CD4-positive, alpha-beta T cell treated with Interleukin-15 for 1 hour (primary cell): ENCODE data around the gene IGIP.

ENCODE experiments used
- DNase-seq: peaks from one replicate; pipeline ENCODE4 v3.0.0-alpha.2; 2020

Gene IGIP

GRCh38 chr5:140125637-140126036, at the start of gene IGIP:
IGIP (plus strand) TSS chr5:140125937; CDS start chr5:140128477, 2,540 bp downstream.
- no peak for DNase-seq

- DNase-seq = no peak
Observed at GRCh38 chr5:140076142-140076541, 49.6 kb upstream of the IGIP start.

GRCh38 chr5:140076788-140077187, 48.9 kb upstream of the IGIP start:
- DNase-seq = no peak

- no peak for DNase-seq
Observed at GRCh38 chr5:140083120-140083519, 42.6 kb upstream of the IGIP start.

GRCh38 chr5:140083650-140084049, 42.1 kb upstream of the IGIP start:
- DNase-seq = no peak

- DNase-seq = no peak
Observed at GRCh38 chr5:140084541-140084940, 41.2 kb upstream of the IGIP start.

- no peak for DNase-seq
Observed at GRCh38 chr5:140090251-140090650, 35.5 kb upstream of the IGIP start.

GRCh38 chr5:140093179-140093578, 32.6 kb upstream of the IGIP start:
- DNase-seq = no peak

GRCh38 chr5:140093866-140094265, 31.9 kb upstream of the IGIP start:
- DNase-seq = no peak

GRCh38 chr5:140094889-140095288, 30.8 kb upstream of the IGIP start:
- DNase-seq = no peak

GRCh38 chr5:140101179-140101578, 24.6 kb upstream of the IGIP start:
- no peak for DNase-seq

GRCh38 chr5:140103154-140103553, 22.6 kb upstream of the IGIP start:
- no peak for DNase-seq

- no peak for DNase-seq
Observed at GRCh38 chr5:140104100-140104499, 21.6 kb upstream of the IGIP start.

- no peak for DNase-seq
Observed at GRCh38 chr5:140106101-140106500, 19.6 kb upstream of the IGIP start.

- no peak for DNase-seq
Observed at GRCh38 chr5:140106805-140107311, 18.9 kb upstream of the IGIP start.

- peak; percentile 94 for DNase-seq
Observed at GRCh38 chr5:140107312-140108092, 18.2 kb upstream of the IGIP start.

GRCh38 chr5:140108093-140109017, 17.4 kb upstream of the IGIP start:
- DNase-seq = no peak

- no peak for DNase-seq
Observed at GRCh38 chr5:140109018-140109758, 16.5 kb upstream of the IGIP start.

- DNase-seq = no peak
Observed at GRCh38 chr5:140109759-140110645, 15.7 kb upstream of the IGIP start.

- DNase-seq = no peak
Observed at GRCh38 chr5:140110646-140110957, 15.1 kb upstream of the IGIP start.

- no peak for DNase-seq
Observed at GRCh38 chr5:140111011-140111858, 14.5 kb upstream of the IGIP start.
